A673 (cell line): ENCODE results near the gene RTN4RL1.

ENCODE experiments used
- CTCF ChIP-seq: fragments of 300-800, 200-600 bp; sonication (generic); conservative IDR thresholded peaks from 2 replicates; pipeline ENCODE4 v1.5.1; 2017; ENCODE audit warnings: low read depth, mild to moderate bottlenecking, antibody characterized with exemption, low read length, moderate library complexity, mixed read lengths
- EZH2 ChIP-seq: fragments of 200-600 bp; sonication (generic); IDR thresholded peaks from 2 replicates; pipeline ENCODE4 v1.6.1; 2017; ENCODE audit warnings: borderline replicate concordance, low read depth, mild to moderate bottlenecking, mixed read lengths, antibody characterized with exemption, low read length; ENCODE audit not compliant: poor library complexity, severe bottlenecking

DNA sequence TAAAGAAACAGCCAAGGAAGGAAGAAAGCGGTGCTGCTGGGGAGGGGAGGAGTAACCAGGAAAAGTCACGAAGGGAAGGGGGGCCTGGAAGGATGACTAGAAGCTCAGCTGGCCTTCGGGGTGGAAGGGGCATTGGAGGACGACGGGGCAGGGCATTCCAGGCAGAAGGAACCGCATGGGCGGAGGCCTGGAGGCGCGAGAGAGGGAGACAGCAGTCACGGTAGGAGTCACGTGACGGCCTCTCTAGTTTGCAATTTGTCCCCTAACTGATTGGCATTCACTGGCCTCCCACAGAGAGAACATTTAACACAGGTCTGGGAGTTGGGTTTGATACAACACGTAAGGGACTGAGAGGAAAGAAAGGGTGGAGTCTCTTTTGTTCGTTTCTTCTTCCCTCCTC lies 63.9 kb downstream of the RTN4RL1 start:
- TF ChIP-seq CTCF (no peak), EZH2 (no peak)
